OCI-M2 (cell line): ENCODE measurements around the gene TIMM13.
"Not testable (repeated sequence)": the region's sequence is repeated elsewhere in the genome, so short reads cannot be mapped to it uniquely, and the experiment has no call there.

Experiments used
- DNase-seq: peaks from one replicate; lab custom pipeline; 2025; ENCODE audit not compliant: unreplicated experiment; lab: John Stamatoyannopoulos, UW

The TIMM13 gene

DNA sequence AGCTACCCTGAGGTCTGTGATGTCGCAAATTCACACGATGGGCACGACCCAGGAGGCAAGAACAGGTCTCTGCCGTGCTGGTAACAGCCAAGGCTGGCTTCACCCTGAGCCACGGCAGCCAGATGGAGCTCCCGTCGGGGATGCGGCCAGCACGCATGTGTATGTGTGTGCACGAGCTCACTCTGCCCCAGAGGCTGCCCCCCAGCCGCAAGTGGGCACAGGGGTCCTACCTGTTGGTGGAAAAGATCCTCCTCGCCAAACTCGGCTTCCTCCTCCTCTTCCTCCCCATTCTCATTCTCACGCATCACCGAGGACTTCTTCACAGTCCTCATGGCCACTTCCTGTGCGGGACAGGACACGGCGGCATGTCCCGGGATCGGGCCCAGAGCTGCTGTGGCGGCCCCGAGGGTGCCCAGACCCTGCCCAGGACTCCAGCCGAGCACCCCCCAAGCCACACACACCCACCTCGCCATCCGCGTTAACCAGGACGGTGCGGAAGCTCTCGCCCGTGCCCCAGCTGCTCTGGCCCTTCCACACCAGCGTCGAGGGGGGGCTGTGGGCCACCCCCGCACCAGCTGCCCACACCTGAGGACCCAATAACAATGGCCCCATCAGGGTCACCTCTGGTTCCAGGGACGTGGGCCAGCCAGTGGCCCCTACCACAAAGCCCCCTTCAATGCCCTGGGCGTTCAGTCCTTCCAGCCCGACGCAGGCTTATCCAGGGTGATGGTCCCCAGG lies 4.1 kb upstream of the TIMM13 start:
- no peak for DNase-seq

DNA sequence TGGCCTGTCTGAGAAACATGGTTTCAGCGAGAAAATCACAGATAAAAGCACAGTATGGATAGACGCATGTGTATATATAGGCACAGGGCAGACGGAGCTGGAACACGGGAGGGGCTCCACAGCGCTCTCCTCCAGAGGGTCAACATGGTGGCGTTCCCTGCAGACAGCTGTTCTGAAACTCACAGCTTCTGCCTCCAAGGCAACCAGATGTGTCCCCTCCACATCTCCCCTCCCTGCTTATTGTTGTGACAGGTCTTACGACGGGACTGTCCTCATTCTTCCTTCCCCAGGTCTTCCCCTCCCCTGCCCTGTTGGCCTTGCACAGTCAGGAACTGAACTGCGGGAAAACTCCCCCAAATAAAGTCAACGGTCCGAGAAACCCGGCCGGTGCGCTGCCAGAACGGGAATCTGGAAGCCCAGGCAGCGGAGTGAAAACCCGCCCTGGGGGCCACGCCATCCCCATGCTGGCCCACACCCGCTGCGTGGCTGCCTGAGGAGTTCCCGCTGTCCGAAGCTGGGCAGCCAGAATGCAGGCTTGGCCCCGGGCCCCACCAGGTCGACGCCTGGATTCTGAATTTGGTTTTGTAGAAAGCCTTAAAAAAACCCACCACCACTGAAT lies 2.6 kb upstream of the TIMM13 start:
- no peak for DNase-seq

DNA sequence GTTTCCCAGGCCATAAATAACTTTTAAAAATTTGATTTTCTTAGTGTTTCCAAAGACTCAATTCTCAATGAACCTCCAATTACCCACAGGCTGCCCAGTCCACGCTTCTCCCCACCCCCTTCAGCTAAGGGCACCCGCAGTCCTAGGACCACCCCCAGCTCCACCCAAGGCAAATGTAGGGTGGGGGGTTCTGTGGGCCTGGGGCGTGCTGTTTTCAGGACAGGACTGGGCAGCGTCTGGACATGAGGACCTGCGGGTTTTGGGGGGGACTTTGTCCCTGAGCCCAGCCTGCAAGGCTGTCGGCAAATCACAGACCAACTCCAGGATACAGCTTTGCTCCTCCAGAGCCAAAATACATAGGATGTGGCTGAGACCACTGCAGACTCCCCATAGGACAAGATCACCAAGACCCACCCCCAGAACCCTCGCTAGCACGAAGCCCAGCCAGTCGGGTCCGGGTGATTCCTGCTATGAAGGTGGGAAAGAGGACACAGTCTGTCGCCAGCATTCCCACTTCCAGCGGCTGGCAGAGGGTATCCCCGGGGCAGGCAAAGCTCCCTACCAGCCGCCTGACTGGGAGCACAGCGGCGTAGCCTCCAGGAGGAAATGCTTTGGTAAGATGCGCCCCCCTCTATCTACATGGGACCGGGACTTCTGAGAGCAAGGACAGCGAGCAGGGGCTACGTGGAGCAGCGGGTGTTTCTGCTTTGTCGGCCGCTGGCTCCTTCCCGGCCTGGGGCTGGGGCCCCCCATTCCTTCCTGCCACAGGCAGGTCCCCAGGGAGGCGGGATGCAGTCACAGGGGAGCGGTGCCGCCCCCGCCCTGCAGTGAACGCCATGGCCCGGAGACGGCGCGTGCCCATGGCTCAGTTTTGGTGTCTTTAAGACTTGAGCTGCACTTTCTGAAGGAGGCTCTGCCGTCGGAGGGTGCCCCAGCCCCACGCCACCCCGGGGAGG lies 1.6 kb upstream of the TIMM13 start:
- DNase-seq = no peak

DNA sequence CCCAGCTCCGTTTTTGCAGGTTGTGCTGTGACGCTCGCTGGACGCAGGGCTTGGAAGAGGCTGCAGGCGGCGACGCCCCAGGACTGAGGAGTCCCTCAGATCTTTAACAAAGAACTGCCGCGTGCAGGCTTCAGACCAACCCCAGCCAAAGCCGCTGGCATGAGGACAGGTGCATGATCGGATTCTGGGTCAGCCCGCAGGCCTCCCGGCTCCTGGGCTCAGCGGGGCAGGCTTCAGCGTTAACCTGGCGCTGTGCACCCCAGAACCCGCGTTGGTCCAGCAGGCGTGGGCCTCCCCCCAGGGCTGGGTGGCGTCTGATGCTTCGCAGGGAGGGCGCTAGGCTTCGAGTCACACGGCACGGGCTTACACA lies 920 bp upstream of the TIMM13 start:
- no peak for DNase-seq

- no peak for DNase-seq
These were observed 566 bp downstream of the TIMM13 start for GRCh38 chr19:2426611-2427428.

DNA sequence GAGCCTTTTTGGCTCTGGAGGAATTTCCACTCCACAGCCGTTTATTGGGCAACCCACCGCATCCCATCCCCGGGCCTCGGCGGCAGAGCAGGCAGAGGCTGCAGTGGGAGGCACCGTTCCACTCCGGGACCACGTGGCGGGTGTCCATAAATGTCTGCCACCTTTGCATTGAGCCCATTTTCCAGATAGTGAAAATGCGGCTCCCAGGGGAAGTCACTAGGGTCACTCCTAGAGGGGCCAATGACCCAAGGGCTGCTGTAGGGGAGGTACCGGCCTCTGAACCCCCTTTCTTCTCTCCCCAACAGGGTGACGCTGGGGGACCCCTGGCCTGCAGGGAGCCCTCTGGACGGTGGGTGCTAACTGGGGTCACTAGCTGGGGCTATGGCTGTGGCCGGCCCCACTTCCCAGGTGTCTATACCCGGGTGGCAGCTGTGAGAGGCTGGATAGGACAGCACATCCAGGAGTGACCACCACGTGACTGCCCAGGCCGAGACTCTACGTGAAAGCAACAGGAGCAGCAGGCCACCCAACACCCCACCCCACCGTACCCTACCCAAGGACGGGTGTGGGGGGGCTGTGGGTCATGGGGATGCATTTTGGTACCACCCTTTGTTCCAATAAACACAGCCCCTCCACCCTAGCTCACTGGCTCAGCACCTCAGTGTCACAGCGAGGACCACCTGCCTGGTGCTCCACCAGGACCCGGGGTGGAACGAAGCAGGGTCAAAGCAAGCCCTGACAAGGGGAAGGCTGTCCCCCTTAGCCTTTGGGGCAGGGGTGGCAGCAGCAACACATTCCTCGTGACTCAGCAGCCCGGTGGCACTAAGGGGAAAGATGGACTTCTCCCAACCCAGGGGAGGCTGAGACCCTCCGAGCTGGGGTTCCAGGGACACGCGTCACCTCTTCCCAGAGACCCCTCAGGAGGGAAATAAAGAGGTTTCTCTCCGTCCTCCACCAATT lies 1.5 kb downstream of the TIMM13 start:
- DNase-seq = no peak

GRCh38 chr19:2424686-2425621 lies 2.4 kb downstream of the TIMM13 start:
- no peak for DNase-seq

DNA sequence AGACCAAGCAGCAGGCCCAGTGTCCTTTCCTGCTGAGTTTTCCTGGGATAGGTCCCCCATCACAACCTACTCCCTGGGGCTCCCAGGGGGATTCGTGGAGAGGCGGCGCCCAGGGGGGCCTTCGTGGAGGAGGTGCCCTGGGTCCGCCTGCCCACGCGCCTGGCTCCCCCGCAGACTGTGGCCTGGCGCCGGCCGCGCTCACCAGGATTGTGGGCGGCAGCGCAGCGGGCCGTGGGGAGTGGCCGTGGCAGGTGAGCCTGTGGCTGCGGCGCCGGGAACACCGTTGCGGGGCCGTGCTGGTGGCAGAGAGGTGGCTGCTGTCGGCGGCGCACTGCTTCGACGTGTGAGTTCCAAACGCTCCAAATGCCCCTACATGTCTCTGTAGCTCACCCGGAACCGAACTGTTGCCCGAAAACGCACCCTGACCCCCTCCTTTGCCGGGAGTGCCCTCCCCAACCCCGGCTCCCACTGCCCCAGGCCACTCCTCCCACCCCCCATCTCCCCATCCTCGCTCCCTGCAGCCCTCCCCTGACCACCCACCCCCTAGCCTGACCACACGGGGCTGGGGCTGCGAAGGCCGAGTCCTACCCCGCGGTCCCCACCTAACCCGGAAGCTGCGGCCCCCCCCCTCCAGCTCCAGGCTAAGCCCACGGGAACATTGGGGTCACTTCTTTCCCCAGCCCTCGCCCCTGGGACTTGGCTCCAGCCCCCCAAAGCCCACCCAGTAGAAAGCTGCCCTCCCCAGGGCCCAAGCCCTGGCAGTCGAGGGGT lies 3.3 kb downstream of the TIMM13 start:
- no peak for DNase-seq

GRCh38 chr19:2423071-2423914 lies 4.1 kb downstream of the TIMM13 start:
- no peak for DNase-seq

DNA sequence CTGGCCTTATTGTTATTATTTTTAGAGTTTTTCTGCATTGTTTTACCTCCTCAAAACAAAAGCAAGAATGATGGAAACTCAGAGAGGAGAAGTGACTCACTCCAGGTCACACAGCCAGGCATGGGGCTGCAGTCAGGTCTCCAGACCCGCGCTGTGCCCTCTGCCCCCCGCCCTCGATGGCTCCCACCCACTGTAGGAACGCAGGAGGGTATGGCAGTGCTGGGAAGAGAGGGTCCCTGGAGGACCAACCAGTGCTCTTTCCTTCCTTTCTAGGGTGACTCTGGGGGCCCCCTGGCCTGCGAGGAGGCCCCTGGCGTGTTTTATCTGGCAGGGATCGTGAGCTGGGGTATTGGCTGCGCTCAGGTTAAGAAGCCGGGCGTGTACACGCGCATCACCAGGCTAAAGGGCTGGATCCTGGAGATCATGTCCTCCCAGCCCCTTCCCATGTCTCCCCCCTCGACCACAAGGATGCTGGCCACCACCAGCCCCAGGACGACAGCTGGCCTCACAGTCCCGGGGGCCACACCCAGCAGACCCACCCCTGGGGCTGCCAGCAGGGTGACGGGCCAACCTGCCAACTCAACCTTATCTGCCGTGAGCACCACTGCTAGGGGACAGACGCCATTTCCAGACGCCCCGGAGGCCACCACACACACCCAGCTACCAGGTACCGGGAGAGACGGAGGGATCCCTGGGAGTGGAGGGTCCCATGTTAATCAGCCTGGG lies 5.6 kb downstream of the TIMM13 start:
- no peak for DNase-seq

GRCh38 chr19:2420490-2420889 lies 6.9 kb downstream of the TIMM13 start:
- DNase-seq = no peak

DNA sequence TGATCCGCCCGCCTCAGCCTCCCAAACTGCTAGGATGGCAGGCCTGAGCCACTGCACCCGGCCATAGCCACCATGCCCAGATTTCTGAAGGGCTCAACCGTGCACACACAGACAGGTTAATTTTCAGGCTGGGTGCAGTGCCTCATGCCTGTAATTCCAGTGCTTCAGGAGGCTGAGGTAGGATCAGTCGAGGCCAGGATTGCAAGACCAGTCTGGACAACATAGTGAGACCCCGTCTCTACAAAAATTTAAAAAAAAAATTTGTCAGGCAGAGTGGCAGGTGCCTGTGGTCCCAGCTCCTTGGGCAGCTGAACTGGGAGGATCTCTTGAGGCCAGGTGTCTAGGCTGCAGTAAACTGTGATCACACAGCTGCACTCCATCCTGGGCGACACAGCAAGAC lies 7.6 kb downstream of the TIMM13 start:
- DNase-seq = no peak

GRCh38 chr19:2417881-2418406 lies 9.4 kb downstream of the TIMM13 start:
- DNase-seq = no peak

- not testable (repeated sequence) for DNase-seq
These were observed 9.9 kb downstream of the TIMM13 start for GRCh38 chr19:2417436-2417835.

GRCh38 chr19:2416321-2417097 lies 10.9 kb downstream of the TIMM13 start:
- DNase-seq = no peak

DNA sequence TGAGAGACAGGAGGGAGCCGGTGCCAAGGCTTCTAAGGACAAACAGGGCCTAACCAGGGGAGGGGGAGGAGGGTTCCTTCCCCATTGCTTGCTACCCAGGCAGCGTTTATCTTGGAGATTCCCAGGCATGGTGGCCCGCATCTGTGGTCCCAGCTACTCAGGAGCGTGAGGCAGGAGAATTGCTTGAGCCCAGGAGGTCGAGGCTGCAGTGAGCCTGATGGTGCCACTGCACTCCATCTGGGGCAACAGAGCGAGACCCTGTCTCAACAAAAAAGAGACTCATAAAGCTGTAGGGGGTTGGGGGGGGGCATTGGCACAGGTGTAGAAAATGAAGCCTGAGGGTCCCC lies 11.4 kb downstream of the TIMM13 start:
- no peak for DNase-seq
